WTC11 (cell line): ENCODE measurements around the gene ZNF608. TPM values are rescaled to one million over a fixed set of nuclear protein-coding genes. Genes with fewer than 3 reads are reported as not detected.

Experiments
- ATAC-seq: fragments of 200-7000 bp; cut with Tn5 transposase; 2 replicates; pipeline ENCODE4 v1.10.0; 2021; ENCODE audit warnings: mild to moderate bottlenecking, moderate library complexity
- CTCF ChIA-PET: fragments of 300-600 bp; sonication (Branson Sonifier 250); formaldehyde crosslinking; loops from one replicate; lab custom pipeline; 2021; ENCODE audit warnings: antibody characterized with exemption; lab: Charles Lee
- POLR2A ChIA-PET: fragments of 350-600 bp; sonication (Branson Sonifier 250); formaldehyde crosslinking; loops from one replicate; lab custom pipeline; 2021; ENCODE audit warnings: antibody characterized with exemption; lab: Charles Lee
- DNase-seq: peaks from one replicate; pipeline ENCODE4 v3.0.0; 2021; ENCODE audit warnings: low spot score
- H3K27ac Mint-ChIP-seq: 2 replicates; pipeline ENCODE4 v1.8.0; 2021; ENCODE audit warnings: mixed read lengths
- H3K27me3 Mint-ChIP-seq: 2 replicates; pipeline ENCODE4 v1.8.0; 2021; ENCODE audit warnings: low read depth, mild to moderate bottlenecking, moderate library complexity, mixed read lengths
- H3K36me3 Mint-ChIP-seq: 2 replicates; pipeline ENCODE4 v1.8.0; 2021; ENCODE audit warnings: mixed read lengths
- H3K4me1 Mint-ChIP-seq: 2 replicates; pipeline ENCODE4 v1.8.0; 2022; ENCODE audit warnings: mixed read lengths
- H3K4me3 Mint-ChIP-seq: 2 replicates; pipeline ENCODE4 v1.8.0; 2021; ENCODE audit warnings: mild to moderate bottlenecking, moderate library complexity, mixed read lengths
- H3K9me3 Mint-ChIP-seq: 2 replicates; pipeline ENCODE4 v1.8.0; 2021; ENCODE audit warnings: mixed read lengths
- CREM ChIP-seq: sonication (generic); formaldehyde crosslinking; IDR thresholded peaks from 2 replicates; pipeline ENCODE4 v1.8.1; 2022; ENCODE audit warnings: mild to moderate bottlenecking, missing genetic modification reagents, moderate library complexity
- ELF4 ChIP-seq: sonication (generic); formaldehyde crosslinking; IDR thresholded peaks from 2 replicates; pipeline ENCODE4 v1.8.1; 2022; ENCODE audit warnings: low read depth, mild to moderate bottlenecking, moderate library complexity, missing genetic modification reagents
- ETV6 ChIP-seq: sonication (generic); formaldehyde crosslinking; IDR thresholded peaks from 2 replicates; pipeline ENCODE4 v1.8.1; 2022; ENCODE audit warnings: mild to moderate bottlenecking, missing genetic modification reagents
- NFATC4 ChIP-seq: fragments of 250-450 bp; sonication (Bioruptor Pico); IDR thresholded peaks from 2 replicates; pipeline ENCODE4 v1.9.0; 2021; ENCODE audit warnings: mild to moderate bottlenecking
- RORB ChIP-seq: fragments of 250-450 bp; sonication (Bioruptor Pico); IDR thresholded peaks from 2 replicates; pipeline ENCODE4 v1.9.0; 2021; ENCODE audit warnings: mild to moderate bottlenecking
- SMAD3 ChIP-seq: sonication (generic); formaldehyde crosslinking; IDR thresholded peaks from 2 replicates; pipeline ENCODE4 v1.8.0; 2022; ENCODE audit warnings: missing genetic modification reagents, mild to moderate bottlenecking, borderline replicate concordance
- TEAD1 ChIP-seq: sonication (generic); formaldehyde crosslinking; IDR thresholded peaks from 2 replicates; pipeline ENCODE4 v1.8.0; 2022; ENCODE audit warnings: mild to moderate bottlenecking, missing genetic modification reagents
- ZNF416 ChIP-seq: fragments of 250-450 bp; sonication (Bioruptor Pico); IDR thresholded peaks from 2 replicates; pipeline ENCODE4 v1.9.0; 2021; ENCODE audit warnings: mild to moderate bottlenecking, inconsistent platforms
- ZNF423 ChIP-seq: fragments of 250-450 bp; sonication (Bioruptor Pico); IDR thresholded peaks from 2 replicates; pipeline ENCODE4 v2.1.2; 2022; ENCODE audit warnings: mild to moderate bottlenecking, moderate library complexity
- total RNA-seq: library from RNA; stranded (reverse); gene quantifications from 3 replicates; pipeline ENCODE4 v1.2.3, GENCODE V29; 2021
- TF ChIP-seq, protein P1 (sequence below): sonication (generic); formaldehyde crosslinking; IDR thresholded peaks from 2 replicates; pipeline ENCODE4 v1.8.1; 2023; ENCODE audit warnings: mild to moderate bottlenecking, missing genetic modification reagents, moderate library complexity
- TF ChIP-seq, protein P2 (sequence below): sonication (generic); formaldehyde crosslinking; IDR thresholded peaks from 2 replicates; pipeline ENCODE4 v1.8.0; 2023; ENCODE audit warnings: mild to moderate bottlenecking, missing genetic modification reagents
- TF ChIP-seq, protein P3 (sequence below): sonication (generic); formaldehyde crosslinking; IDR thresholded peaks from 2 replicates; pipeline ENCODE4 v1.8.0; 2023; ENCODE audit warnings: missing genetic modification reagents
- TF ChIP-seq, protein P4 (sequence below): fragments of 250-450 bp; sonication (Bioruptor Pico); IDR thresholded peaks from 2 replicates; pipeline ENCODE4 v1.9.0; 2021; ENCODE audit warnings: moderate library complexity, mild to moderate bottlenecking, inconsistent platforms, borderline replicate concordance
- TF ChIP-seq, protein P5 (sequence below): sonication (generic); formaldehyde crosslinking; conservative IDR thresholded peaks from 2 replicates; pipeline ENCODE4 v1.8.1; 2022; ENCODE audit warnings: mild to moderate bottlenecking, missing genetic modification reagents
- TF ChIP-seq, protein P6 (sequence below): sonication (generic); formaldehyde crosslinking; IDR thresholded peaks from 2 replicates; pipeline ENCODE4 v1.8.0; 2022; ENCODE audit warnings: mild to moderate bottlenecking, missing genetic modification reagents
- TF ChIP-seq, protein P7 (sequence below): sonication (generic); formaldehyde crosslinking; IDR thresholded peaks from 2 replicates; pipeline ENCODE4 v1.8.1; 2022; ENCODE audit warnings: mild to moderate bottlenecking, moderate library complexity, missing genetic modification reagents
- TF ChIP-seq, protein P8 (sequence below): sonication (generic); formaldehyde crosslinking; IDR thresholded peaks from 2 replicates; pipeline ENCODE4 v1.8.0; 2022; ENCODE audit warnings: mild to moderate bottlenecking, missing genetic modification reagents

The ZNF608 gene
- total RNA-seq, 1 experiment from 2014 or later = 40.6 TPM

DNA sequence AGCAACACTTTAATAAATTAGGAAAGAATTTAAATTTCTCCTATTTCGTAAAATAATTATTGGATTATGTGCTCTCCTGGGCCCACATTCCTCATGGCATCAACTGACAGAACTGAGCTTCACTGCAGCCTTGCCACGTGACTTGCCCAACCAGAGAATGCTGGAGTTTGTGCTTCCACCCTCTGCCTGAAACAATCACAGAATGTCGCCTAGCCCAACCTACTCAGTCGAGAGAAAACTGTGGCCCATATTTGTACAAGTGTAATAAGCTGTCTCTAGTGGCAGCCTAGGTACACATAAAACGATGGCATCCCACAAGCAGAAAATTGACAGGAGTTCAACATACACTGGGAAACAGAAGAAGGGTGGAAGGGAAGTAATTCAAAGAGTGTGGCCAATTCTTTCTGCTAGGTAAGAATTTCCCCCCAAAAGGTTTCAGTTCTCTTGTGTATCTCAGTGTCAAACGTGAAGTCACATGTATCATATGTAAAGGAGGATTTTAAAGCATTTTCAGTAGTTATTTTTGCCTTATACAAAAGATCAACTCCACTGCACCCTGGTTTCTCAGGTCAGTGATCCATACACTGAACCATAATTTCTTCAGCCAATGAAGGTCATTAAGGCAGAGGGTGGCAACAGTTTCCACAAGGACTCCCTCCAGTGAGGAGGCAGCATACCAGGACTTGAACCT, 41.7 kb downstream of the ZNF608 start:
- ATAC-seq (no peak), DNase-seq (no peak)
- no peaks in the 10 kb centered on the region; the same call in 1 of the 2 replicates for H3K36me3 Mint-ChIP-seq
- peaks cover 96% of the 10 kb centered on the region for H3K4me1 Mint-ChIP-seq
- H3K27me3 Mint-ChIP-seq = no peaks in the 10 kb centered on the region
- ChIA-PET CTCF (no interaction called here), POLR2A (interaction anchor here (1.3 kb wide), 1 partner anchor 44 kb away, joined by 3 read pairs; no protein-coding TSS in a partner anchor)
- TF ChIP-seq, protein P1, sequence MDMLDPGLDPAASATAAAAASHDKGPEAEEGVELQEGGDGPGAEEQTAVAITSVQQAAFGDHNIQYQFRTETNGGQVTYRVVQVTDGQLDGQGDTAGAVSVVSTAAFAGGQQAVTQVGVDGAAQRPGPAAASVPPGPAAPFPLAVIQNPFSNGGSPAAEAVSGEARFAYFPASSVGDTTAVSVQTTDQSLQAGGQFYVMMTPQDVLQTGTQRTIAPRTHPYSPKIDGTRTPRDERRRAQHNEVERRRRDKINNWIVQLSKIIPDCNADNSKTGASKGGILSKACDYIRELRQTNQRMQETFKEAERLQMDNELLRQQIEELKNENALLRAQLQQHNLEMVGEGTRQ (CRISPR knock-in tag) = peak; percentile 26; the same call in 1 of the 2 replicates
- TF ChIP-seq, protein P2, sequence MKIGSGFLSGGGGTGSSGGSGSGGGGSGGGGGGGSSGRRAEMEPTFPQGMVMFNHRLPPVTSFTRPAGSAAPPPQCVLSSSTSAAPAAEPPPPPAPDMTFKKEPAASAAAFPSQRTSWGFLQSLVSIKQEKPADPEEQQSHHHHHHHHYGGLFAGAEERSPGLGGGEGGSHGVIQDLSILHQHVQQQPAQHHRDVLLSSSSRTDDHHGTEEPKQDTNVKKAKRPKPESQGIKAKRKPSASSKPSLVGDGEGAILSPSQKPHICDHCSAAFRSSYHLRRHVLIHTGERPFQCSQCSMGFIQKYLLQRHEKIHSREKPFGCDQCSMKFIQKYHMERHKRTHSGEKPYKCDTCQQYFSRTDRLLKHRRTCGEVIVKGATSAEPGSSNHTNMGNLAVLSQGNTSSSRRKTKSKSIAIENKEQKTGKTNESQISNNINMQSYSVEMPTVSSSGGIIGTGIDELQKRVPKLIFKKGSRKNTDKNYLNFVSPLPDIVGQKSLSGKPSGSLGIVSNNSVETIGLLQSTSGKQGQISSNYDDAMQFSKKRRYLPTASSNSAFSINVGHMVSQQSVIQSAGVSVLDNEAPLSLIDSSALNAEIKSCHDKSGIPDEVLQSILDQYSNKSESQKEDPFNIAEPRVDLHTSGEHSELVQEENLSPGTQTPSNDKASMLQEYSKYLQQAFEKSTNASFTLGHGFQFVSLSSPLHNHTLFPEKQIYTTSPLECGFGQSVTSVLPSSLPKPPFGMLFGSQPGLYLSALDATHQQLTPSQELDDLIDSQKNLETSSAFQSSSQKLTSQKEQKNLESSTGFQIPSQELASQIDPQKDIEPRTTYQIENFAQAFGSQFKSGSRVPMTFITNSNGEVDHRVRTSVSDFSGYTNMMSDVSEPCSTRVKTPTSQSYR (CRISPR knock-in tag) = no peak
- H3K4me3 Mint-ChIP-seq = no peak overlapping the region
- H3K27ac Mint-ChIP-seq = no peak overlapping the region
- no peaks in the 10 kb centered on the region for H3K9me3 Mint-ChIP-seq

DNA sequence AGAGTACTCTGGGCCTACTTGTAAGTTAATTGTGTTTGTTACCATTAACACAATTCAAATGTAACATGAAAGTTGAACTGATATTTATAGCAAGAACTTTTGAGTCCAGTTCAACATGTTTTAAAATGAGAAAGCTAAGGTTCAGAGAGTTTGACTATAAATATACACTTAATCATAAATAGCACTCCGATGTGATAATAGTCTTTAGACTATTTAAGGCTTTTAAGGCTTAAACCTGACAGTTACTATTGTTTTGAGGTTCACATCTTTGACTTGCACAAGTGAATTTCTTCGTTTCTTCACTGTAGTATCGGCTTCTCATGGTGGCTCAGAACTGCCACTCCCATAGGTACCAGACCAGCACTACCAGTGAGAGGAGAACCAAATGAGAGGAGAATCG, 42.4 kb downstream of the ZNF608 start:
- POLR2A ChIA-PET = interaction anchor here (1.3 kb wide), 1 partner anchor 43 kb away, joined by 3 read pairs; no protein-coding TSS in a partner anchor
- Mint-ChIP-seq H3K9me3 (no peaks in the 10 kb centered on the region), H3K4me1 (peaks cover 96% of the 10 kb centered on the region), H3K4me3 (no peak overlapping the region), H3K36me3 (no peaks in the 10 kb centered on the region; the same call in 1 of the 2 replicates), H3K27ac (peak overlapping the region; percentile 55), H3K27me3 (no peaks in the 10 kb centered on the region)
- ATAC-seq (no peak), DNase-seq (no peak)
- CTCF ChIA-PET = no interaction called here
- no peak for TF ChIP-seq NFATC4
- TF ChIP-seq, protein P1 (CRISPR knock-in tag) = no peak
- TF ChIP-seq, protein P2 (CRISPR knock-in tag) = no peak
- TF ChIP-seq TEAD1 (CRISPR knock-in tag) = no peak
- no peak for TF ChIP-seq SMAD3
- TF ChIP-seq, protein P3, sequence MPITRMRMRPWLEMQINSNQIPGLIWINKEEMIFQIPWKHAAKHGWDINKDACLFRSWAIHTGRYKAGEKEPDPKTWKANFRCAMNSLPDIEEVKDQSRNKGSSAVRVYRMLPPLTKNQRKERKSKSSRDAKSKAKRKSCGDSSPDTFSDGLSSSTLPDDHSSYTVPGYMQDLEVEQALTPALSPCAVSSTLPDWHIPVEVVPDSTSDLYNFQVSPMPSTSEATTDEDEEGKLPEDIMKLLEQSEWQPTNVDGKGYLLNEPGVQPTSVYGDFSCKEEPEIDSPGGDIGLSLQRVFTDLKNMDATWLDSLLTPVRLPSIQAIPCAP (CRISPR knock-in tag) = no peak
- TF ChIP-seq, protein P4, sequence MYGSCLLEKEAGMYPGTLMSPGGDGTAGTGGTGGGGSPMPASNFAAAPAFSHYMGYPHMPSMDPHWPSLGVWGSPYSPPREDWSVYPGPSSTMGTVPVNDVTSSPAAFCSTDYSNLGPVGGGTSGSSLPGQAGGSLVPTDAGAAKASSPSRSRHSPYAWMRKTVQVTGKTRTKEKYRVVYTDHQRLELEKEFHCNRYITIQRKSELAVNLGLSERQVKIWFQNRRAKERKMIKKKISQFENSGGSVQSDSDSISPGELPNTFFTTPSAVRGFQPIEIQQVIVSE (CRISPR knock-in tag) = no peak
- no peak for TF ChIP-seq ELF4 (CRISPR knock-in tag)
- TF ChIP-seq, protein P5, sequence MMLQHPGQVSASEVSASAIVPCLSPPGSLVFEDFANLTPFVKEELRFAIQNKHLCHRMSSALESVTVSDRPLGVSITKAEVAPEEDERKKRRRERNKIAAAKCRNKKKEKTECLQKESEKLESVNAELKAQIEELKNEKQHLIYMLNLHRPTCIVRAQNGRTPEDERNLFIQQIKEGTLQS (CRISPR knock-in tag) = no peak
- TF ChIP-seq CREM (CRISPR knock-in tag) = no peak
- no peak for TF ChIP-seq ZNF423 (CRISPR knock-in tag)
- TF ChIP-seq, protein P6, sequence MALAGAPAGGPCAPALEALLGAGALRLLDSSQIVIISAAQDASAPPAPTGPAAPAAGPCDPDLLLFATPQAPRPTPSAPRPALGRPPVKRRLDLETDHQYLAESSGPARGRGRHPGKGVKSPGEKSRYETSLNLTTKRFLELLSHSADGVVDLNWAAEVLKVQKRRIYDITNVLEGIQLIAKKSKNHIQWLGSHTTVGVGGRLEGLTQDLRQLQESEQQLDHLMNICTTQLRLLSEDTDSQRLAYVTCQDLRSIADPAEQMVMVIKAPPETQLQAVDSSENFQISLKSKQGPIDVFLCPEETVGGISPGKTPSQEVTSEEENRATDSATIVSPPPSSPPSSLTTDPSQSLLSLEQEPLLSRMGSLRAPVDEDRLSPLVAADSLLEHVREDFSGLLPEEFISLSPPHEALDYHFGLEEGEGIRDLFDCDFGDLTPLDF (CRISPR knock-in tag) = no peak
- TF ChIP-seq ZNF416 (CRISPR knock-in tag) = no peak
- TF ChIP-seq, protein P7, sequence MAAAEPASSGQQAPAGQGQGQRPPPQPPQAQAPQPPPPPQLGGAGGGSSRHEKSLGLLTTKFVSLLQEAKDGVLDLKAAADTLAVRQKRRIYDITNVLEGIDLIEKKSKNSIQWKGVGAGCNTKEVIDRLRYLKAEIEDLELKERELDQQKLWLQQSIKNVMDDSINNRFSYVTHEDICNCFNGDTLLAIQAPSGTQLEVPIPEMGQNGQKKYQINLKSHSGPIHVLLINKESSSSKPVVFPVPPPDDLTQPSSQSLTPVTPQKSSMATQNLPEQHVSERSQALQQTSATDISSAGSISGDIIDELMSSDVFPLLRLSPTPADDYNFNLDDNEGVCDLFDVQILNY (CRISPR knock-in tag) = no peak
- TF ChIP-seq, protein P8, sequence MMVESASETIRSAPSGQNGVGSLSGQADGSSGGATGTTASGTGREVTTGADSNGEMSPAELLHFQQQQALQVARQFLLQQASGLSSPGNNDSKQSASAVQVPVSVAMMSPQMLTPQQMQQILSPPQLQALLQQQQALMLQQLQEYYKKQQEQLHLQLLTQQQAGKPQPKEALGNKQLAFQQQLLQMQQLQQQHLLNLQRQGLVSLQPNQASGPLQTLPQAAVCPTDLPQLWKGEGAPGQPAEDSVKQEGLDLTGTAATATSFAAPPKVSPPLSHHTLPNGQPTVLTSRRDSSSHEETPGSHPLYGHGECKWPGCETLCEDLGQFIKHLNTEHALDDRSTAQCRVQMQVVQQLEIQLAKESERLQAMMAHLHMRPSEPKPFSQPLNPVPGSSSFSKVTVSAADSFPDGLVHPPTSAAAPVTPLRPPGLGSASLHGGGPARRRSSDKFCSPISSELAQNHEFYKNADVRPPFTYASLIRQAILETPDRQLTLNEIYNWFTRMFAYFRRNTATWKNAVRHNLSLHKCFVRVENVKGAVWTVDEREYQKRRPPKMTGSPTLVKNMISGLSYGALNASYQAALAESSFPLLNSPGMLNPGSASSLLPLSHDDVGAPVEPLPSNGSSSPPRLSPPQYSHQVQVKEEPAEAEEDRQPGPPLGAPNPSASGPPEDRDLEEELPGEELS = no peak
- no peak for TF ChIP-seq RORB (CRISPR knock-in tag)
- no peak for TF ChIP-seq ETV6 (CRISPR knock-in tag)
